Measurements from ENCODE around the gene LRFN4.

The LRFN4 gene

GRCh38 chr11:66835768-66836405, 21.0 kb upstream of the LRFN4 start:
- no peak overlapping the region for H3K9ac ChIP-seq (ENCODE audit: low read length)
- no peak overlapping the region for H3K27ac ChIP-seq (ENCODE audit: low read depth, low read length)
- no peak overlapping the region for H3K4me3 ChIP-seq (ENCODE audit: low read length)
- H3K36me3 ChIP-seq (ENCODE audit: control insufficient read depth, insufficient read depth, low read length) = peaks cover 3% of the 10 kb centered on the region
- H3K4me1 ChIP-seq (ENCODE audit: control insufficient read depth, insufficient read depth, low read length) = no peaks in the 10 kb centered on the region
- no peaks in the 10 kb centered on the region for H3K27me3 ChIP-seq (ENCODE audit: control insufficient read depth, insufficient read depth, low read length)

- Histone ChIP-seq H3K9ac (ENCODE audit: low read length) (no peak overlapping the region), H3K4me1 (ENCODE audit: control insufficient read depth, insufficient read depth, low read length) (peaks cover 15% of the 10 kb centered on the region), H3K27ac (ENCODE audit: low read depth, low read length) (no peak overlapping the region), H3K36me3 (ENCODE audit: control insufficient read depth, insufficient read depth, low read length) (peaks cover 8% of the 10 kb centered on the region), H3K27me3 (ENCODE audit: control insufficient read depth, insufficient read depth, low read length) (no peaks in the 10 kb centered on the region), H3K4me3 (ENCODE audit: low read length) (no peak overlapping the region)
These were observed 16.4 kb upstream of the LRFN4 start for GRCh38 chr11:66840317-66841091.

- H3K27me3 ChIP-seq (ENCODE audit: control insufficient read depth, insufficient read depth, low read length) = no peaks in the 10 kb centered on the region
- H3K27ac ChIP-seq (ENCODE audit: low read depth, low read length) = no peak overlapping the region
- peaks cover 17% of the 10 kb centered on the region for H3K36me3 ChIP-seq (ENCODE audit: control insufficient read depth, insufficient read depth, low read length)
- H3K4me1 ChIP-seq (ENCODE audit: control insufficient read depth, insufficient read depth, low read length) = peaks cover 15% of the 10 kb centered on the region
- peak overlapping the region; percentile 97 for H3K9ac ChIP-seq (ENCODE audit: low read length)
- H3K4me3 ChIP-seq (ENCODE audit: low read length) = peak overlapping the region; percentile 96
These were observed 15.0 kb upstream of the LRFN4 start for GRCh38 chr11:66841861-66842260.

- H3K27me3 ChIP-seq (ENCODE audit: control insufficient read depth, insufficient read depth, low read length) = no peaks in the 10 kb centered on the region
- peak overlapping the region; percentile 97 for H3K9ac ChIP-seq (ENCODE audit: low read length)
- H3K4me1 ChIP-seq (ENCODE audit: control insufficient read depth, insufficient read depth, low read length) = peaks cover 15% of the 10 kb centered on the region
- peak overlapping the region; percentile 97 for H3K27ac ChIP-seq (ENCODE audit: low read depth, low read length)
- H3K36me3 ChIP-seq (ENCODE audit: control insufficient read depth, insufficient read depth, low read length) = peaks cover 18% of the 10 kb centered on the region
- peak overlapping the region; percentile 96 for H3K4me3 ChIP-seq (ENCODE audit: low read length)
These were observed 14.4 kb upstream of the LRFN4 start for GRCh38 chr11:66842501-66842895.

GRCh38 chr11:66842896-66843775, 13.7 kb upstream of the LRFN4 start, which contains the start of gene RCE1:
Gene RCE1 (plus strand): TSS chr11:66843441. CDS start chr11:66843456, 15 bp downstream.
- H3K9ac ChIP-seq (ENCODE audit: low read length) = peak within 1 kb of the TSS; percentile 97
- peak within 1 kb of the TSS; percentile 96 for H3K4me3 ChIP-seq (ENCODE audit: low read length)
- H3K4me1 ChIP-seq (ENCODE audit: control insufficient read depth, insufficient read depth, low read length) = peaks cover 15% of the 10 kb centered on the region
- no peaks in the 10 kb centered on the region for H3K27me3 ChIP-seq (ENCODE audit: control insufficient read depth, insufficient read depth, low read length)
- peak within 1 kb of the TSS; percentile 97 for H3K27ac ChIP-seq (ENCODE audit: low read depth, low read length)
- peaks cover 22% of the 10 kb centered on the region for H3K36me3 ChIP-seq (ENCODE audit: control insufficient read depth, insufficient read depth, low read length)

- Histone ChIP-seq H3K9ac (ENCODE audit: low read length) (peak overlapping the region; percentile 88), H3K36me3 (ENCODE audit: control insufficient read depth, insufficient read depth, low read length) (peaks cover 22% of the 10 kb centered on the region), H3K4me3 (ENCODE audit: low read length) (peak overlapping the region; percentile 96), H3K27ac (ENCODE audit: low read depth, low read length) (peak overlapping the region; percentile 97), H3K27me3 (ENCODE audit: control insufficient read depth, insufficient read depth, low read length) (no peaks in the 10 kb centered on the region), H3K4me1 (ENCODE audit: control insufficient read depth, insufficient read depth, low read length) (peaks cover 15% of the 10 kb centered on the region)
These were observed 12.9 kb upstream of the LRFN4 start for GRCh38 chr11:66843776-66844495.

- peak overlapping the region; percentile 88 for H3K9ac ChIP-seq (ENCODE audit: low read length)
- H3K27me3 ChIP-seq (ENCODE audit: control insufficient read depth, insufficient read depth, low read length) = no peaks in the 10 kb centered on the region
- H3K4me3 ChIP-seq (ENCODE audit: low read length) = peak overlapping the region; percentile 96
- peaks cover 15% of the 10 kb centered on the region for H3K4me1 ChIP-seq (ENCODE audit: control insufficient read depth, insufficient read depth, low read length)
- H3K27ac ChIP-seq (ENCODE audit: low read depth, low read length) = no peak overlapping the region
- peaks cover 22% of the 10 kb centered on the region for H3K36me3 ChIP-seq (ENCODE audit: control insufficient read depth, insufficient read depth, low read length)
These were observed 12.2 kb upstream of the LRFN4 start for GRCh38 chr11:66844496-66845142.

- no peak overlapping the region for H3K9ac ChIP-seq (ENCODE audit: low read length)
- no peak overlapping the region for H3K27ac ChIP-seq (ENCODE audit: low read depth, low read length)
- H3K4me1 ChIP-seq (ENCODE audit: control insufficient read depth, insufficient read depth, low read length) = peaks cover 15% of the 10 kb centered on the region
- no peaks in the 10 kb centered on the region for H3K27me3 ChIP-seq (ENCODE audit: control insufficient read depth, insufficient read depth, low read length)
- H3K36me3 ChIP-seq (ENCODE audit: control insufficient read depth, insufficient read depth, low read length) = peaks cover 19% of the 10 kb centered on the region
- no peak overlapping the region for H3K4me3 ChIP-seq (ENCODE audit: low read length)
These were observed 11.6 kb upstream of the LRFN4 start for GRCh38 chr11:66845143-66845875.

GRCh38 chr11:66845876-66846212, 11.0 kb upstream of the LRFN4 start:
- Histone ChIP-seq H3K4me1 (ENCODE audit: control insufficient read depth, insufficient read depth, low read length) (peaks cover 15% of the 10 kb centered on the region), H3K36me3 (ENCODE audit: control insufficient read depth, insufficient read depth, low read length) (peaks cover 19% of the 10 kb centered on the region), H3K9ac (ENCODE audit: low read length) (no peak overlapping the region), H3K4me3 (ENCODE audit: low read length) (no peak overlapping the region), H3K27ac (ENCODE audit: low read depth, low read length) (no peak overlapping the region), H3K27me3 (ENCODE audit: control insufficient read depth, insufficient read depth, low read length) (no peaks in the 10 kb centered on the region)

GRCh38 chr11:66846671-66847091, 10.2 kb upstream of the LRFN4 start:
- H3K36me3 ChIP-seq (ENCODE audit: control insufficient read depth, insufficient read depth, low read length) = peaks cover 19% of the 10 kb centered on the region
- peaks cover 15% of the 10 kb centered on the region for H3K4me1 ChIP-seq (ENCODE audit: control insufficient read depth, insufficient read depth, low read length)
- no peak overlapping the region for H3K27ac ChIP-seq (ENCODE audit: low read depth, low read length)

More at GRCh38 chr11:66846671-66847091, 10.2 kb upstream of the LRFN4 start:
- H3K9ac ChIP-seq (ENCODE audit: low read length) = no peak overlapping the region
- no peaks in the 10 kb centered on the region for H3K27me3 ChIP-seq (ENCODE audit: control insufficient read depth, insufficient read depth, low read length)
- H3K4me3 ChIP-seq (ENCODE audit: low read length) = no peak overlapping the region

Measured in rectal smooth muscle tissue (tissue), 1 donor.